ENCODE results near the gene WNK2.

GRCh38 chr9:93193388-93194220 lies 9.7 kb downstream of the WNK2 start:
- TF ChIP-seq CTCF (IDR thresholded peaks at IDR 0.05; ENCODE audit: insufficient read depth, low read depth, low read length), result no peak
- no peak for TF ChIP-seq EZH2 (IDR thresholded peaks at IDR 0.05; ENCODE audit: insufficient read depth, low read length)
